ENCODE measurements around the gene ATXN1.
"Not testable (repeated sequence)": the region's sequence is repeated elsewhere in the genome, so short reads cannot be mapped to it uniquely, and the experiment has no call there.

The ATXN1 gene

GRCh38 chr6:16718356-16718755 is 42.9 kb downstream of the ATXN1 start:
- DNase-seq, result no peak

DNA sequence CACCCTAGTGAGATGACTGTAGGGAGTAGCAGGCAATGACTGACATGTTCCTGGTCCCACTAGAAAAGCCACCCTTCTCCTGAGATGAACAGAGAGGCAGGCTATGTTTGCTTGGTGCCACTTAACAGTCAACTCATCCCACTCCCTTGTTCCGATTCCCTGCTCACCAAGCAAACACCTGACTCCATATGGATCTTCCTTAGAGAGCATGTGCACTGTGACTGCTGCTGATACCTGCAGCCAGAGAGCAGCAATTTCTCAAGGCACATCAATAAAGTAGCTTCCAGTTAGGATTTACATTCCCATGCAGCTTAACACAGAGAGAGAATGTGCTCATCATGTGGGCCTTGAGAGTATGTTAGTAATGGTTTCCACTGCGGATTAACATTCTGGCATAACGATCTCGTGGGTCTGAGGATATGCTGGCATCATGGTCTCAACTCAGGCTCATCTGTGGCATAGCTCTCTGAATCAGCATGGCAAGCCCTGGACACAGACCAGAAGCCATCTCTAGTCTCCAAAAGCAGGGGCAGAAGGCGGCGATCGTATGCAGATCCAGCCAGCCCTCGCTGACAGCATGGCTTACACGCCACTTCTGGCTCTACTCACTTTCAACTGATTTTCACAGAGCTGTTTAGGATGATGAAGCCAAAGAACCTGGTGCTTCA is 43.9 kb downstream of the ATXN1 start:
- no peak for DNase-seq

GRCh38 chr6:16716321-16716858 is 44.9 kb downstream of the ATXN1 start:
- no peak for DNase-seq

GRCh38 chr6:16713597-16713996 is 47.7 kb downstream of the ATXN1 start:
- no peak for DNase-seq

- no peak for DNase-seq
These were observed 48.3 kb downstream of the ATXN1 start for GRCh38 chr6:16712931-16713484.

GRCh38 chr6:16712255-16712930 is 48.9 kb downstream of the ATXN1 start:
- no peak for DNase-seq

DNA sequence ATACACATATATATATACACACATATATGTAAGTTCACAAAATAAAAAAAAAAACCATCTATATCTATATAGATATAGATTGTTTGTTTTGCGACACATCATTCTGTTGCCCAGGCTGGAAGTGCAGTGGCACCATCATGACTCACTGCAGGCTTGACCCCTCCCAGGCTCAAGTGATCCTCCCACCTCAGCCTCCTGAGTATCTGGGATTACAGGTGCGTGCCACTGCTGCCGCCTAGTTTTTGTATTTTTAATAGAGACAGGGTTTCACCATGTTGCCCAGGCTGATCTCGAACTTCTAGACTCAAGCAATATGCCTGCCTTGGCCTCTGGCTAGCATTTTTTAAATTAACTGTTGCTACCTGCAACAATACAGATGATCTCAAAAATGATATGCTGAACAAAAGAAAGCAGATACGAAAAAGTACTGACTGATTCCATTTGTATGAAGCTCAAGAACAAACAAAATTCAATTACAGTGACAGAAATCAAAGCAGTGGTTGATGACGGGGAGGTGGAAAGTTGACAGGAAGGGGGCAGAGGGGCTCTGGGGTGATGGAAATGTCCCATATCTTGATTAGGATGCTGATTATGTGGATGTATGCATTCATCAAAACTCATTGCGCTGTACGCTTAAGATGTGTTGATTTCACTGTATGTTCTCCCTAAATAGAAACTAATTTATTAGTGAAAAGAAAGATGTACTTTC is 49.6 kb downstream of the ATXN1 start:
- no peak for DNase-seq

- no peak for DNase-seq
These were observed 54.1 kb downstream of the ATXN1 start for GRCh38 chr6:16706911-16707783.

DNA sequence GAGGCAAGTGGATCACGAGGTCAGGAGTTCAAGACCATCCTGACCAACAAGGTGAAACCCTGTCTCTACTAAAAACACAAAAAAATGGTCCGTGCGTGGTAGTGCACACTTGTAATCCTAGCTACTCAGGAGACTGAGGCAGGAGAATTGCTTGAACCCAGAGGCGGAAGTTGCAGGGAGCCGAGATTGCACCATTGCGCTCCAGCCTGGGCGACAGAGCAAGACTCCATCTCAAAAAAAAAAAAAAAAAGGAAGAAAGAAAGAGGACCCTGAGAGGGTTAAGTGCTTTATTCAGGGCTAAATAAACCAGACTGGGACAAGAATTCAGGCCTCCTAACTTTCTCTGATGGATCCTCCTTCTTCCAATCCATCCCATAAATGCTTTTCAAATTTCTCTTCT is 54.8 kb downstream of the ATXN1 start:
- DNase-seq, result not testable (repeated sequence)

GRCh38 chr6:16706029-16706428 is 55.2 kb downstream of the ATXN1 start:
- DNase-seq, result no peak

DNA sequence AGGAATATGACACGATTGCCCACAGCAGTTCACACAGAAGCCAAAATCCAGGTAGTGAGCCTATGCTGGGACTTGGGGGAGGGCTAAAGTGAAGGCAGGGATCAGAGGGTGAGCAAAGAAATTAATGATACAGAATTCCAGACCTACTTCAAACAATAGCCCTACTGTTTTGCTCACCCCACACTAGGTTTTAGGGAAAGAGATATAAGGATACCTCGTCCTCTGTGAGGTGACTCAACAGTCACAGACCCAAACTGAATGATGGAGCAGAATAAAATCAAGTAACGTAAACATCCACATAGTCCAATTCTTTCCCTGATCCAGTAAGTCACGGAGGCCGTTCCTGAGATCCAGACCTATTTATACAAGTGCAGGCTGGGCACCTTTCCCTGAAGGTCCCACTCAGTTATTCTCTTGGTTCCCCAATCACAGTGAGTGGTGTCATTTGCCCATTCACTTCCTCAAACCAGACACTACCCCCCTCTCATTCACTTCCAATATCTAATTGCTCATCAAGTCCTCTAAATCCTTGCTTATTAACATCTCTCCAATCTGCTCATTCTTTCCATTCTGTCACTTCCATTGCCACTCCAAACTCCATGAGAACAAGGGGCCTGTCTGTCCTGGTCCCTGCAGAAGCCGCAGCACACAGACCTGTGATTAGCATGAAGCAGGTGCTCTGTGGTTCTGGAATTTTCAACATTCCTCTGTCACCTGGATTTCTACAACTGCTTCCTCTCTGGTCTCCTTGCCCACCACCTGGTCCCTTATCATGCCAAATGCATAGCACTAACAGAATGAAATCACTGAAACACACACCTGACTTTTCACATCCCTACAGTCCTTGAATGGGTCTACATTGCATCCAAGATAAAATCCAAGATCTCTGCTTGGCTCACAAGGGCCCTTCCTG is 55.9 kb downstream of the ATXN1 start:
- no peak for DNase-seq

- no peak for DNase-seq
These were observed 56.7 kb downstream of the ATXN1 start for GRCh38 chr6:16704401-16705045.

DNA sequence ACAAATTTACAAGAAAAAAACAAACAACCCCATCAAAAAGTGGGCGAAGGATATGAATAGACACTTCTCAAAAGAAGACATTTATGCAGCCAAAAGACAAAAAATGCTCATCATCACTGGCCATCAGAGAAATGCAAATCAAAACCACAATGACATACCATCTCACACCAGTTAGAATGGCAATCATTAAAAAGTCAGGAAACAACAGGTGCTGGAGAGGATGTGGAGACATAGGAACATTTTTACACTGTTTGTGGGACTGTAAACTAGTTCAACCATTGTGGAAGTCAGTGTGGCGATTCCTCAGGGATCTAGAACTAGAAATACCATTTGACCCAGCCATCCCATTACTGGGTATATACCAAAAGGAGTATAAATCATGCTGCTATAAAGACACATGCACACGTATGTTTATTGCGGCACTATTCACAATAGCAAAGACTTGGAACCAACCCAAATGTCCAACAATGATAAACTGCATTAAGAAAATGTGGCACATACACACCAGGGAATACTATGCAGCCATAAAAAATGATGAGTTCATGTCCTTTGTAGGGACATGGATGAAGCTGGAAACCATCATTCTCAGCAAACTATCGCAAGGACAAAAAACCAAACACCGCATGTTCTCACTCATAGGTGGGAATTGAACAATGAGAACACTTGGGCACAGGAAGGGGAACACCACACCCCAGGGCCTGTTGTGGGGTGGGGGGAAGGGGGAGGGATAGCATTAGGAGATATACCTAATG is 58.5 kb downstream of the ATXN1 start:
- not testable (repeated sequence) for DNase-seq

DNA sequence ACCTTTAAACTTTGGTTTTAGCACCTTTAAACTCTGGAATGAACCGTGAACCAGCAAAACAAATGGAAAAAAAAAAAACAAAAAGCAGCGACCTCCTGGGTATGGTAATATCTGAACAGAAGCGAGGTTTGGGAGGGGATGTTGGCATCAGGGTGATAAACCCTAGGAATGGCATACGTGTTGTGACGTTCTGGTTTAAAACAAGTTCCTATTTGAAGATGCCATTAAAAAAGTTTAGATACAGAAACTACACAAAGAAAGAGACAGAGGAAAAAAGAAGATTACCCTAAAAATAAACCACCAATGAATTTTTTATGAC is 60.4 kb downstream of the ATXN1 start:
- DNase-seq, result no peak

- DNase-seq, result no peak
These were observed 60.9 kb downstream of the ATXN1 start for GRCh38 chr6:16700202-16700915.

DNA sequence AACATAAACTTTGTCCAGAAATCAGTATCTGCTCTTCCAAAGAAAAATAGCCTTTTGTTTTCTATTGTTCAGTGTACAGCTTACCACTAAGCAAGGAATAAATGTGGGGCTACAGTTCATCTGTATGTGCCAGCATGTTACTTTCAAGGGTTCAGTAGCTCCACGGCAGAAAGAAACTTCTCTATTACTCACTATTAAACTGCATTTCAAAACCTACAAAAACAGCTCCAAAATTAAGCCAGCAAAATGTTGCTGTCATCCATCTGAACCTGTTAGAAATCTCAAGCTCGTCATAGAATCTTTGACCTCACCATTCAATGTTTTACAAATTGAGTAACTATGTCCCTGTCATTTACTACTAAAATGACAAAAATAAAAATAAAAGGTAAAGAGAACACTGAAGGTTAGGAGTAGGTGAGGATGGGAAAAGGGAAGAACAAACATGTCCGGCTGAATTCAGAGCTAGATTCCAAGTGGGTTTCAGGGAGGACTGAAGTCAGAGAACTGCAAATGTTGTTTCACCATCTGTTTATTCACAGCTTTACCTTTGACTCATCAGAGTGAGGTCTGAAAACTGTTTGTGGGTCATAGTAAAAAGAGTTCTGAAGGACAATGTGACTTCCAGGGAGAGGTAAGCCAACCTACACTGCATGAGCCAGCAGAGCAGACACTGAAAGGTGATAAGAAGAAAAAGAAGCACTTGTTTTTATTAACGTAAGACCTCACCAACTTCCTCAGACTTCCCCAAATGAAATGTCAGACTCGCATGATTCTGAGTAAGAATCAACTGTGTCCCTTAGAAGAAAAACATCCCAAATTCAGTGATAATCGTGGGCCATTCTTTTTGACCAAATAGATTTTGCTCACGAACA is 62.0 kb downstream of the ATXN1 start:
- DNase-seq, result no peak

GRCh38 chr6:16698162-16698533 is 63.1 kb downstream of the ATXN1 start:
- no peak for DNase-seq

GRCh38 chr6:16697437-16698161 is 63.7 kb downstream of the ATXN1 start:
- DNase-seq, result no peak
